SK-N-SH (cell line): ENCODE data around the gene CDH13. TPM values are rescaled to one million over a fixed set of nuclear protein-coding genes. Genes with fewer than 3 reads are reported as not detected.

ENCODE experiments used
- CTCF ChIA-PET: fragments of 300-600, 350-600 bp; formaldehyde crosslinking; extraction: SDS; loops from one replicate; lab custom pipeline; 2021; lab: Yijun Ruan, JAX
- POLR2A ChIA-PET: fragments of 350-600 bp; sonication (Branson Sonifier 250); formaldehyde crosslinking; extraction: SDS; loops from one replicate; lab custom pipeline; 2020; ENCODE audit warnings: antibody characterized with exemption, inconsistent platforms; lab: Yijun Ruan, JAX
- DNase-seq: peaks from one replicate; pipeline ENCODE4 v3.0.0; 2012
- H2AFZ ChIP-seq: fragments of 200-600 bp; sonication (generic); 2 replicates; pipeline ENCODE4 v1.8.1; 2016; ENCODE audit warnings: antibody characterized with exemption, mild to moderate bottlenecking, low read depth
- H3F3A ChIP-seq: fragments of 200-600 bp; sonication (generic); replicated peaks from 2 replicates; pipeline ENCODE3; 2016; ENCODE audit warnings: antibody characterized with exemption, mild to moderate bottlenecking; ENCODE audit not compliant: insufficient read depth
- H3K27ac ChIP-seq, 2 experiments: fragments of 200-500 bp in 1 of 2; fragments of 200-600 bp in 1 of 2; sonication (Bioruptor generic) in 1 of 2; sonication (generic), shearing (Covaris generic) in 1 of 2; 2 replicates each; pipeline versions ENCODE4 v1.5.1 to v1.6.1; 2014 to 2016; ENCODE audit warnings: low read depth in 2 of 2, inconsistent platforms in 1 of 2, low read length in 1 of 2, mild to moderate bottlenecking in 1 of 2, mixed read lengths in 1 of 2
- H3K27me3 ChIP-seq: fragments of 200-600 bp; sonication (generic), shearing (Covaris generic); 2 replicates; pipeline ENCODE4 v1.6.1; 2016; ENCODE audit warnings: mixed run types; ENCODE audit not compliant: insufficient read depth
- H3K36me3 ChIP-seq, 2 experiments: fragments of 200-500 bp in 1 of 2; fragments of 200-600 bp in 1 of 2; sonication (Bioruptor generic) in 1 of 2; sonication (generic) in 1 of 2; replicated peaks in 1 of 2; 2 replicates each; pipeline versions ENCODE3 to v1.5.1; 2014 to 2016; ENCODE audit warnings: low read length in 1 of 2, mild to moderate bottlenecking in 1 of 2; ENCODE audit not compliant: insufficient read depth in 2 of 2, control insufficient read depth in 1 of 2
- H3K4me1 ChIP-seq, 2 experiments: fragments of 200-500 bp in 1 of 2; fragments of 200-600 bp in 1 of 2; sonication (Bioruptor generic) in 1 of 2; sonication (generic), shearing (Covaris generic) in 1 of 2; 2 replicates each; pipeline versions ENCODE4 v1.5.1 to v1.6.1; 2014 to 2016; ENCODE audit warnings: low read depth in 1 of 2, low read length in 1 of 2, mixed run types in 1 of 2; ENCODE audit not compliant: insufficient read depth in 2 of 2, control insufficient read depth in 1 of 2
- H3K4me2 ChIP-seq: fragments of 200-600 bp; sonication (generic), shearing (Covaris generic); 2 replicates; pipeline ENCODE4 v1.6.1; 2017; ENCODE audit warnings: mixed run types
- H3K4me3 ChIP-seq, 2 experiments: fragments of 200-500 bp in 1 of 2; fragments of 200-600 bp in 1 of 2; sonication (Bioruptor generic) in 1 of 2; sonication (generic), shearing (Covaris generic) in 1 of 2; 2 replicates each; pipeline versions ENCODE4 v1.5.1 to v1.8.1; 2014 to 2016; ENCODE audit warnings: low read depth in 2 of 2, inconsistent platforms in 1 of 2, low read length in 1 of 2, mild to moderate bottlenecking in 1 of 2, mixed read lengths in 1 of 2, moderate library complexity in 1 of 2
- H3K79me2 ChIP-seq: fragments of 200-600 bp; sonication (generic); 2 replicates; pipeline ENCODE4 v1.8.1; 2017; ENCODE audit warnings: mild to moderate bottlenecking; ENCODE audit not compliant: insufficient read depth
- H3K9ac ChIP-seq: fragments of 200-600 bp; sonication (generic); 2 replicates; pipeline ENCODE4 v1.6.1; 2017; ENCODE audit warnings: mixed run types
- H3K9me2 ChIP-seq: fragments of 200-600 bp; sonication (generic); 2 replicates; pipeline ENCODE4 v1.6.1; 2017; ENCODE audit warnings: mixed run types
- H3K9me3 ChIP-seq: fragments of 200-600 bp; sonication (generic); 2 replicates; pipeline ENCODE4 v1.6.1; 2017; ENCODE audit warnings: mixed run types, mild to moderate bottlenecking, moderate library complexity
- H4K20me1 ChIP-seq: fragments of 200-600 bp; sonication (generic); 2 replicates; pipeline ENCODE4 v1.6.1; 2017; ENCODE audit warnings: mild to moderate bottlenecking, mixed run types; ENCODE audit not compliant: insufficient read depth
- CTCF ChIP-seq: fragments of 200-600 bp; sonication (generic); IDR thresholded peaks from 2 replicates; pipeline ENCODE4 v1.6.1; 2017; ENCODE audit warnings: antibody characterized with exemption, mild to moderate bottlenecking, moderate library complexity
- EP300 ChIP-seq, 2 experiments: IDR thresholded peaks; 2 replicates each; pipeline versions ENCODE4 v1.4.0 to v1.6.1; 2012; ENCODE audit warnings: borderline replicate concordance in 1 of 2, low read depth in 1 of 2, low read length in 1 of 2
- FOSL2 ChIP-seq: IDR thresholded peaks from 2 replicates; pipeline ENCODE4 v1.4.0; 2012; ENCODE audit warnings: low read depth, mild to moderate bottlenecking, moderate library complexity, borderline replicate concordance
- FOXJ3 ChIP-seq: sonication (generic); formaldehyde crosslinking; IDR thresholded peaks from 2 replicates; pipeline ENCODE4 v1.5.1; 2020; ENCODE audit warnings: mild to moderate bottlenecking, missing genetic modification reagents
- FOXM1 ChIP-seq: IDR thresholded peaks from 2 replicates; pipeline ENCODE4 v1.4.0; 2012; ENCODE audit warnings: low read depth, mild to moderate bottlenecking
- JUND ChIP-seq: IDR thresholded peaks from 2 replicates; pipeline ENCODE4 v1.4.0; 2012
- MEF2A ChIP-seq: IDR thresholded peaks from 2 replicates; pipeline ENCODE4 v1.4.0; 2012; ENCODE audit warnings: low read depth, borderline replicate concordance
- NFIC ChIP-seq: IDR thresholded peaks from 2 replicates; pipeline ENCODE4 v1.4.0; 2012; ENCODE audit warnings: borderline replicate concordance
- NRF1 ChIP-seq: IDR thresholded peaks from 2 replicates; pipeline ENCODE4 v1.6.1; 2012; ENCODE audit warnings: low read depth, mild to moderate bottlenecking, low read length
- PBX3 ChIP-seq: IDR thresholded peaks from 2 replicates; pipeline ENCODE4; 2012
- POLR2AphosphoS5 ChIP-seq: IDR thresholded peaks from 2 replicates; pipeline ENCODE4 v1.6.1; 2012; ENCODE audit warnings: low read depth, low read length
- REST ChIP-seq: IDR thresholded peaks from 2 replicates; pipeline ENCODE4 v1.6.1; 2012; ENCODE audit warnings: mild to moderate bottlenecking, low read depth, low read length, moderate library complexity
- RFX5 ChIP-seq: IDR thresholded peaks from 2 replicates; pipeline ENCODE4 v1.6.1; 2012; ENCODE audit warnings: mild to moderate bottlenecking, improper control_type of control experiment, low read length
- SMC3 ChIP-seq: IDR thresholded peaks from 2 replicates; pipeline ENCODE4 v1.6.1; 2012; ENCODE audit warnings: low read depth, low read length, improper control_type of control experiment
- TAF1 ChIP-seq: IDR thresholded peaks from 2 replicates; pipeline ENCODE4 v1.6.1; 2012; ENCODE audit warnings: low read depth, mild to moderate bottlenecking, low read length, moderate library complexity, borderline replicate concordance
- TCF12 ChIP-seq: IDR thresholded peaks from 2 replicates; pipeline ENCODE4 v1.4.0; 2012
- YY1 ChIP-seq: IDR thresholded peaks from 2 replicates; pipeline ENCODE4 v1.4.0; 2012; ENCODE audit warnings: low read depth, mild to moderate bottlenecking
- ZBTB33 ChIP-seq: IDR thresholded peaks from 2 replicates; pipeline ENCODE4 v1.4.0; 2012; ENCODE audit warnings: low read depth, borderline replicate concordance
- WGBS: methylation state at CpG from one replicate; pipeline ENCODE4 v1.1.6; 2017; ENCODE audit warnings: low lambda C conversion rate; 5-methylcytosine and 5-hydroxymethylcytosine counted together
- polyA plus RNA-seq, 3 experiments: library from polyadenylated mRNA; depleted of rRNA; stranded (reverse); fragments of >200 nt; gene quantifications; 2 replicates each; pipeline ENCODE4 v1.2.3, GENCODE V29; 2012
- TF ChIP-seq, protein P1 (sequence below): IDR thresholded peaks from 2 replicates; pipeline ENCODE4 v1.4.0; 2012; ENCODE audit warnings: low read depth

The CDH13 gene
- polyA plus RNA-seq, 1 of the 3 experiments (the other 2 are of a cell fraction) = 93.0 TPM

- TF ChIP-seq RFX5 (no peak), ZBTB33 (0 out of 2 replicates have a peak, but pooled peaks have one; percentile 13), NFIC (peak; percentile 73), NRF1 (no peak), YY1 (no peak), JUND (peak; percentile 63), FOSL2 (peak; percentile 54; the same call in 1 of the 2 replicates), POLR2AphosphoS5 (no peak), TAF1 (no peak)
- TF ChIP-seq, all 33 proteins: peak for 10
Observed at GRCh38 chr16:83343935-83344366, 717.2 kb downstream of the CDH13 start (continued).

- CTCF ChIA-PET = no interaction called here
- POLR2A ChIA-PET = no interaction called here
- no peaks in the 10 kb centered on the region for H3K9me3 ChIP-seq
- peak overlapping the region in 1 of 2 experiments; percentile 93; a peak in 1 of 4 replicates for H3K27ac ChIP-seq
- H3K9ac ChIP-seq = peak overlapping the region; percentile 26
- peak overlapping the region; percentile 19 to 60; a peak in 3 of 4 replicates for H3K4me3 ChIP-seq
- H3K9me2 ChIP-seq = no peaks in the 10 kb centered on the region
- H4K20me1 ChIP-seq = no peaks in the 10 kb centered on the region
- peak overlapping the region; percentile 49 for H2AFZ ChIP-seq
- no peak for TF ChIP-seq CTCF
- TF ChIP-seq REST = no peak
- TF ChIP-seq FOXJ3 (CRISPR knock-in tag) = no peak
- no peak for TF ChIP-seq TCF12
- no peak for TF ChIP-seq PBX3
- TF ChIP-seq SMC3 = no peak
- TF ChIP-seq EP300 (IDR thresholded peaks at IDR 0.05; ENCODE audit: borderline replicate concordance in 1 of 2, low read depth in 1 of 2, low read length in 1 of 2) = no peak
- TF ChIP-seq MEF2A = no peak
- TF ChIP-seq, protein P1, sequence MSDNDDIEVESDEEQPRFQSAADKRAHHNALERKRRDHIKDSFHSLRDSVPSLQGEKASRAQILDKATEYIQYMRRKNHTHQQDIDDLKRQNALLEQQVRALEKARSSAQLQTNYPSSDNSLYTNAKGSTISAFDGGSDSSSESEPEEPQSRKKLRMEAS = no peak
- no peak for TF ChIP-seq TAF1
- TF ChIP-seq FOXM1 = no peak
- TF ChIP-seq YY1 = no peak
- TF ChIP-seq, all 33 proteins: peak for 0
- no peaks in the 10 kb centered on the region for H3K27me3 ChIP-seq
- no peaks in the 10 kb centered on the region for H3K36me3 ChIP-seq
- DNase-seq = no peak
- no peaks in the 10 kb centered on the region for H3K79me2 ChIP-seq
- 18% methylated on average over 14 of the region's 14 CpGs for WGBS
- peak overlapping the region; percentile 66 for H3K4me2 ChIP-seq
- no peaks in the 10 kb centered on the region; a peak in 1 of 4 replicates for H3K4me1 ChIP-seq
- peaks cover 5% of the 10 kb centered on the region for H3F3A ChIP-seq
Observed at GRCh38 chr16:83345846-83346640, 719.3 kb downstream of the CDH13 start.
